Measurements from ENCODE around the gene ZNF174.

Gene ZNF174

DNA sequence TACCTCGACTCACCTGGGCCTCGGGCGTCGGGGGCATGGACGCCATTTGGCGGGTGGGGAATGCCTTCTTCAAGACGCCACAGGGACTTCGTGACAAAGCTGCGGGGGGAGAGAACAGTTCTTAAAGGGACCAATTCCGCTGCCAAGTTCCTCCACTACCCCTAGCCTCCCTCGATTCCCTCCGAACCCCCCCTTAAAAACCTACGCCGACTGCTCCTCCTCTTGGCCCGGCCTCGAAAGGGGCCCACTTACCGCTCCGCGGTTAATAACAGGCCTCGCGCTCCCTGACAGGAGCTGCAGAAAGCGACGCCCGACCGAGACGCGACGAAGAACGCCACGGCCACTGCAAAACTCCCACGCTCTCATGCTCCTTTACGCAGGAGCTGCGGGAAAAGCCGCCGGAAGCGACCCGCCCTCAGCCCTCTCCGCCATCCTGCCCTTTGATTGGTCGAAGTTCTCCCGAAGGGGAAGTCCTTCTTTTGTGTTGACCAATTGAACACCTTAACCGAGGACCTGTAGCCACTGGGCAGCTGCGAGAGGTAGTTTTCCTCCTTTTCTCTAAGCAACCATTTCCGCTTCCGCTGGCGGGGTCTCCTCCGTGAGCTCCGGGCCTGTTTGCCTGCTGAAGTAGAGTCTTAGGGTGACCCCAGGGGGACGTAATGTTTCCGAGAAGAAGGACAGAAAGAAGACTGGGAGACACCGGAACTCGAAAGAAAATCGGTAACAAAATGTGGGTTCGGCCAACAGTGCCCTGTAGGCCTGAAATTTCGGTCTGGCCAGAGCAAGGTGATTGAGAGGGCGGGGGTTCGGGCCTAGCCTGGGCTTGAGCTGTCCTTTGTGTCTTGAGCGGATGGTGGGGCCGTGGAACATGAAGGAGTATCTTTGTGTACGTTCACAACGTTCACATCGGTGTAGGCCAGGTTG, 42.4 kb downstream of the ZNF174 start, which contains the start of the genes NAA60 and ZNF597:
Gene NAA60 (plus strand): TSS at position 573 of the 924 bp plus-strand sequence. CDS start 32,548 bp downstream, outside the sequence.
Gene ZNF597 (minus strand): TSS at position 397 of the 924 bp plus-strand sequence. CDS start 351 bp downstream, at position 46.
- FAIRE-seq = peak; percentile 46

- FAIRE-seq = no peak
Observed at GRCh38 chr16:3444032-3444388, 43.0 kb downstream of the ZNF174 start.

- no peak for FAIRE-seq
Observed at GRCh38 chr16:3454093-3454492, 53.1 kb downstream of the ZNF174 start.

DNA sequence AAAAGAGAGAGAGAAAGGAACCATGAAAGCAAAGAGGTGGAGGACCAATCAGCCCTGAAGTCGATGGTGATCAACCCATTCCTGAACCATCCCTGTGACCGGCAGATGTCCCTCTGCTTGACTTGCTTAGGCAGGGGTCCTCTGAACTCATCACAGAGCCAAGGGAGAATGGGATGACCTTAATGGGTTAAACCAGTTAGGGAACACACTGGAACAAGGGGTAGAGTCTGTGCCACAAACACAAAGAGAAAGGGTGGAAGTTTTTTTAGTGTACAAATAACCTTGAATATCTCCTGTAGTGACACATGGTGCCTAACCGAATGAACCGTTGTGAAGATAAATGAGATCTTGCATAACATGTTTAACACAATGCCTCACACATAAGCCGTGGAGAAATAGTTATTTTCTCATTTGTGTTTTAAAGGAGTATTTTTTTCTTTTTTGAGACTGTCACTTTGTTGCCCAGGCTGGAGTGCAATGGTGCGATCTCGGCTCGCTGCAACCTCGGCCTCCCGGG, 53.7 kb downstream of the ZNF174 start:
- no peak for FAIRE-seq

- no peak for FAIRE-seq
Observed at GRCh38 chr16:3457434-3458252, 56.6 kb downstream of the ZNF174 start.

DNA sequence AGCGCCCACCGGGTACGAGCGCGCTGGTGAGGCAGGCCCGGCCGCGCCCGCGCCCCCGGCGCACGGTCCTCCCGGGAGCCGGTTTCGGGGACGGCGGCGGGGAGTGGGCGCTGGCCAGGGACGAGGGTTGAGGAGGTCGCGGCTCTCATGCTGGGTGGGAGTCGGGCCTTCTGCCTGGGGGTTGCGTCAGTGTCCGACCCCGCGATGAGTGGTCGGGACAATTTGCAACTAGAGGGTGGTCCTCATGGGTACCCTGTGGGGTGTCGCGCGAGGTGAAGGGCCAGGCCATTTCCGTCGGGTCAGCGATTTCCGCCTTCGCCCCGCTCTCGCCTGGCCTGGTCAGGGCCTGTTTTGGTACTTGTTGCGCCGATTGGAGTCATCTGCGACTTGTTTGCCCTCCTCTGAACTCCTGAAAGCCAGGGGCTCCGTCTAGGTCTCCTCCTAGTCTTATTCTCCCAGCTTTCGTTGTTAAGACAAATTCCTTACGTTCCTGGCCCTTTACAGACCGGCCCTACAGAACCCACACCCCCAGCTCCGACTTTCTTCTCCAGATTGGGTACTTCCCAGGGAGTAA, 57.4 kb downstream of the ZNF174 start:
- FAIRE-seq = no peak

- no peak for FAIRE-seq
Observed at GRCh38 chr16:3458852-3459361, 57.9 kb downstream of the ZNF174 start.
